Mammary epithelial cell (primary cell): ENCODE measurements around the gene PLD2.

Experiments used
- EZH2 ChIP-seq: IDR thresholded peaks from 2 replicates; pipeline ENCODE4 v1.6.1; 2012; ENCODE audit warnings: low read length, inconsistent platforms, borderline replicate concordance
- TF ChIP-seq, protein P1 (sequence below), 2 donors: IDR thresholded peaks in 1 of 2; conservative IDR thresholded peaks in 1 of 2; 2 replicates each; pipeline ENCODE4 v1.5.1; 2011 to 2012; ENCODE audit warnings: inconsistent platforms in 2 of 2, low read length in 2 of 2, mild to moderate bottlenecking in 2 of 2, control low read depth in 1 of 2, low read depth in 1 of 2; ENCODE audit not compliant: insufficient read depth in 1 of 2; ENCODE audit errors: extremely low read depth in 1 of 2

DNA sequence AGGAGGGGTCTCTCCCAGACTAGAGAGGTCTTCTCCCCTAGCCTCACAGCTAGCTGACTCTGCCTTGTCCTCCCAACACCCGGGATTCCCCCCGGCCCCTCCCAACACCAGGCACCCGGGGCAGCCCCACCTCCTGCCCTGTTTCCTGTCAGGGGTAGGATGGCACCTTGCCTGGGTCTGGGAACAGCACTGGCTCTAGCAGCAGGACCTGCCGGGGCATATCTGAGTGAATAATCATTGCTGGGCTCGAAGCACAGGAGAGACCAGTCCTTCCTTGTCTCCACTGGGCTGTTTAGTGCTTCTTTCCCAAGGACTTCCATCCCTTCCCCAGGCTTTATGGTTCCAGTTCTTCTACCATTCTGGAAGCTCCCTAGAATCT, 51.9 kb downstream of the PLD2 start:
- TF ChIP-seq, protein P1, sequence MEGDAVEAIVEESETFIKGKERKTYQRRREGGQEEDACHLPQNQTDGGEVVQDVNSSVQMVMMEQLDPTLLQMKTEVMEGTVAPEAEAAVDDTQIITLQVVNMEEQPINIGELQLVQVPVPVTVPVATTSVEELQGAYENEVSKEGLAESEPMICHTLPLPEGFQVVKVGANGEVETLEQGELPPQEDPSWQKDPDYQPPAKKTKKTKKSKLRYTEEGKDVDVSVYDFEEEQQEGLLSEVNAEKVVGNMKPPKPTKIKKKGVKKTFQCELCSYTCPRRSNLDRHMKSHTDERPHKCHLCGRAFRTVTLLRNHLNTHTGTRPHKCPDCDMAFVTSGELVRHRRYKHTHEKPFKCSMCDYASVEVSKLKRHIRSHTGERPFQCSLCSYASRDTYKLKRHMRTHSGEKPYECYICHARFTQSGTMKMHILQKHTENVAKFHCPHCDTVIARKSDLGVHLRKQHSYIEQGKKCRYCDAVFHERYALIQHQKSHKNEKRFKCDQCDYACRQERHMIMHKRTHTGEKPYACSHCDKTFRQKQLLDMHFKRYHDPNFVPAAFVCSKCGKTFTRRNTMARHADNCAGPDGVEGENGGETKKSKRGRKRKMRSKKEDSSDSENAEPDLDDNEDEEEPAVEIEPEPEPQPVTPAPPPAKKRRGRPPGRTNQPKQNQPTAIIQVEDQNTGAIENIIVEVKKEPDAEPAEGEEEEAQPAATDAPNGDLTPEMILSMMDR (conservative IDR thresholded peaks at IDR 0.05 in 1 of 2, IDR thresholded peaks at IDR 0.05 in 1 of 2; ENCODE audit: extremely low read depth in 1 of 2, insufficient read depth in 1 of 2, low read depth in 1 of 2, low read length in 2 of 2) = no peak
- no peak for TF ChIP-seq EZH2
